HCT116 (cell line): ENCODE measurements around the gene CASP10.

Experiments used
- CTCF ChIP-seq, 3 experiments: fragments of 200-600 bp in 1 of 3; sonication (generic) in 1 of 3; IDR thresholded peaks in 2 of 3; conservative IDR thresholded peaks in 1 of 3; 2 replicates each; pipeline ENCODE4 v1.5.1; 2012 to 2017; ENCODE audit warnings: low read depth in 2 of 3, low read length in 2 of 3, antibody characterized with exemption in 1 of 3, borderline replicate concordance in 1 of 3, control low read depth in 1 of 3, mild to moderate bottlenecking in 1 of 3, mixed read lengths in 1 of 3, mixed run types in 1 of 3, moderate library complexity in 1 of 3; ENCODE audit not compliant: insufficient read depth in 1 of 3
- MAX ChIP-seq: IDR thresholded peaks from 2 replicates; pipeline ENCODE4 v1.6.1; 2012
- SRF ChIP-seq: IDR thresholded peaks from 2 replicates; pipeline ENCODE4 v1.6.1; 2012; ENCODE audit warnings: low read depth

GRCh38 chr2:201232467-201232815 lies 49.5 kb downstream of the CASP10 start:
- TF ChIP-seq MAX (no peak), CTCF (IDR thresholded peaks at IDR 0.05 in 2 of 3, conservative IDR thresholded peaks at IDR 0.05 in 1 of 3; ENCODE audit: borderline replicate concordance in 1 of 3, insufficient read depth in 1 of 3, low read depth in 2 of 3, low read length in 2 of 3) (no peak), SRF (no peak)
